HG03066 (cell line): ENCODE results near the gene HEG1.

Experiments used
- ATAC-seq: cut with Tn5 transposase; IDR thresholded peaks from one replicate; pipeline ENCODE4 v1.9.1; 2021; ENCODE audit warnings: low read depth; ENCODE audit not compliant: unreplicated experiment

Gene HEG1

DNA sequence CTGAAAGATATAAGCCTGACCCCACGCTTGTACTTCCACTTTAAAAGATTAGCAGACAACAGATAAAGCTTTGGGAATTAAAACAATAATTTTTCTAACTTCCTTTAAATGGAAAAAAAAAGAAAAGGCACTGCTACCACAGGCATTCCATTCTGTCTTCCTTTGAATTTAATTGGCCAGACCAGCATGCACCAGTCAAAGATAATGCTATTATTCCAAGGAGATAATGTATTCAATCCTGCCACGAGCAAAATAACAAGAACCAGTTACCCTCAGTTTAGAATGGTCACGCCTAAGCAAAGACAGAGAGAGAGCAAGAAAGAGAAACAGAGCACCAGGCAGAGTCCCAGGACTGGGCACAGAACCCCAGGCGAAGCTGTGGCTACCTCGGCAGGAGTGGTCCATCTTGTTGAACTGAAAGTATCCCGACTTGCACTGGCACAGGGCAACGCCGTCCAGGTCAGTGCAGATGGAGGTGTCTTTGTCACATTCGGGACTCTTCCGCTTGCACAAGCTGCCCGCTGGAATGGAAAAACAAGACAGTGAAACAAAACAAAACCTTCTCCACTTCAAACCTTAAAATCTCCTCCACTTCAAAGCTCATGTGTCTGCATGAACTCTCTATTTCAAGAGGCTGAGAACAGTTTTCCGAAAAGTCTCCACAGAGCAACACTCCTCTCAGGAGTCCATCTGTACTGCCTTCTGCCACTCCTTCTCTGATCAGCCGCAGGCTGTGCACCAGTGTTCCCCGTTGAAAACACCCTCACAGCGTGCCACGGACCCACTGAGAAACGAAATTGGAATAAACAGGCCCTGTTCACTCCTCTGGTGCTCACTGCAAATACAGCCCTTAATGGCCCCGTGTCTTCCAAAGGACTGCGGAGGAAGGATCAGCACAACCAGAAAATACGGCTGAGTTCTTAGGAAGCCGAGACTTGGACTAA is 58.2 kb downstream of the HEG1 start:
- no peak for ATAC-seq

DNA sequence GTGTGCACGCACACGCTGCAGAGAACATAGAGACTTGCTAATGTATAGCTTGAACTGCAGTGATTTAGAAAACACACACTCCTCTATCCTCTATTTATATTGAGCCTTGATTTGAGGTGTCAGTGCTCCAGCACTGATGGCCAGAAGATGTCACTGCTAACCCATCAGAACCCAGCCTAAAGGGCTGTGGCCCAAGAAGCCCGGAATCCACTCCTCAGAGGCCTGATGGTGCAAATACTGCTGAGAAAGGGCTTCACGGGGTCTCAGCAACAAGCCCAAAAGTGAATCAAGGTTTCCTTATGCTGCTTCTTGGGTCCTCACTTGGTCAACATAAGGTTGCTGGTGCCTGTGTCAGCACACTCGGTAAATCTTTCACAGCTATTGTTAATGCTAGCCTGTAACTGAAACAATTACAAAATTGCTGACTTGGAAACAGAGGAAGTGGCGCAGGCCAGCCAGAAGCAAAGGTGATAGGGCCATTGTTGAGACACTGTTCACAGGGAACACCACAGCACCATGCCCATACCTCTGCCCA is 60.3 kb downstream of the HEG1 start:
- ATAC-seq = no peak

DNA sequence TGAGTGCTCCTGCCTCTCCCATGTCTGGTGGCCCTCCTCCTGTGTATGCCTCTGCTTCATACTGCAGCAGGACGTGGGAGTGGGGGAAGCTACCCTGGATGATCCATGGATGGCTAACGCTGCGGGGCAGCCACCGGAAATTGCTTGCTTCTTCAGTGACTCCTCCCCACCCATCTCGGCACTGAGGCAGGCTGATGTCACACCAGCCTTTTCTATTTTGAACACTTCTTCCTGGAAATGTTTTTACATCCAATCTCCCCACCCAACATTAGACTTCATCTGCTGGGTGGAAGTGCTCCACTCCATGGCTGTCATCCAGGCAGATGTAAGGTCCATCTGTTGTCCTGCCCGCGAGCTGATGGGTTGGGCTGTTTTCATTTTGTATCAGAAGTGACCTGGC is 62.3 kb downstream of the HEG1 start:
- ATAC-seq = no peak

DNA sequence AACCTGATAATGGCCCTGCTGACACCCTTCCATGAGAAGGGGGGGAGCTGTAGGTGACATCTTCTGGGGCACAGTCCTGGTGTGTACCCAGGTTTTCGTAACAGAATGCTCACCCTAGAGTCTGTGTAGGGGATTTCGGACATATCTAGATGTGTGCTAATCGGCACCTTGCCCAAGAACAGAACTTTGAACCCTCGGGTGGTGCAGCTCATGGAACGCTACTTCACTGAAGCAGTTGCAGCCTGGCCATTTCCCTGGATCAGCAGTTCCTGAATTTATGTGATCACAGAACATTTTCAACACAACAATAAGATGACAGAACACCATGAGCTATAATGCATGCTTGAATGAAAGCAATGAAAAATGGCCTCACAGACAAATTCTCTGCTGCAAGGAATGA is 63.8 kb downstream of the HEG1 start:
- ATAC-seq = no peak

DNA sequence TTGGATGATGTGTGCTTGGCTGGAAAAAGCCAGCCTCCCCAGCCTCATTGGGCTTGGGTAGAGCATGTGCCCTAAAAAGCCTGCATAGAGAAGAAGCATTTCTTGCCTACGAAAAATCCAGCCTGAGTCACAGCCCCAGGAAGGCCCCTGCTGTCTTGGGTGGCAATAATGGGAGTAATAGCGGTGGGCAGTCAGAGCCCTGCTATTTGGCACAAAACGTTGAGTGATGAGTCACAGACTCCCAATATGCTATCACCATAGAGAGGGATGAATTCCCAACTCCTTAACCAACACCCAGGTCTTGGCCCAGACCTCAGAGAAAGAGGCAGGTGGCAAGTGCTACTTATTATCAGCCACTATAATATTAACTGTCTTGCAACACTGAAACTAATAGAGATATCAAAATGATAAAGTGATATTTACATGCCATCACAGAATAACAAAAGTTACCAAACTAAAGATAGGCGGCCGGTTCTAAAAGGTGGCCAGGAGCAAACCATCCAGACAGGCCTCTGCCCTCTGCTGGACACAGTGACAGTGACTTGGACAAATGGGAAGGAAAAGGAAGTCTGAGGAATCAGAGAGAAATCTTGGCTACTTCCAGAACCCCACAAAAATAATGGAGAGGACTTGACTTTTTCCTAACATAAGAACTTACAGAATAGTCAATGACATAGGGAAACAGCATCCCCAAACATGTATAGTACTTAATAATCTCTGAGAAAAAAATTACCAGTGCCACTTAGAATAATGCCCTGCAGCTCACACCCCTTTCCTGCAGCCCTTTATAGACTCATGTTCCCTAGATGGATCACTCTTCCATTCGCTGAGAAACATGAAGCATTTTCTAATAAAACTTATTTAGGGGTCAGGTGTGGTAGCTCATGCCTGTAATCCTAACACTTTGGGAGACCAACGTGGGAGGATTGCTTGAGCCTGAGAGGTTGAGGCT is 69.3 kb downstream of the HEG1 start:
- ATAC-seq = no peak

DNA sequence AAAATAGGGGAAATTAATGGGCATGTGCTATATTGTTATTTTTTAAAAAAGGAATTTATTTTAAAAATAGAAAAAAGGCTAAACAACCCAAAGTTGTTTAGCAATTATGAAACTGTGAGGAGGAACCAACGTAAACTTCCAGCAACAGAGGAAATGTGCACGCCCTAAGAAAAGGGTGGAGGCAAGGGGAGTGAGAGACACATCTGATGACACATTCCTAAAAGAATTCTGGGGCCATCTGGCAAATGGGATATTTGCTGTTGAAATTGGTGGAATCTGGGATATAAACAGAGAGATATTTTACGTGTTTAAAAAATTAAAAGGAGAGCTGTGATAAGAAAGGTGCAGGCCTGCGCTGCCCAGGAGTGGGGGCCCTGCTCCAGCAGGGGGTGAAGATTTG is 70.4 kb downstream of the HEG1 start:
- ATAC-seq = no peak

DNA sequence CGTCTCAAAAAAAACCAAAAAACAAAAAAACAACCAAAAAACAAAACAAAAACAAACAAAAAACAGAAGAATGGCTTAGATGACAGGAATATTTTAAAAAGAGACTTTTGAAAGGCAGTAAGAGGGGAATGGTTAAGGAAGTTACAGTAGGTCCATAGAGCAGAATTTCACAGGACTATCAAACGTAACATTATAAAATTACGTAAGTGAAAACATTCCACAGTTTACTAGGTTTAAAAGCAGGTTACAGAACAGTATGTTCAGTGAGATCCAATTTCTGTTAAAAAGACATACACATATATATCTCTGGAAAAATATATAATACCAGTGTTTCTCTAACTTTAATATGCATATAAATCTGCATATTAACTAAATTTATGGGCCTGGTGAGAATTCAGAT is 71.0 kb downstream of the HEG1 start:
- ATAC-seq = no peak

DNA sequence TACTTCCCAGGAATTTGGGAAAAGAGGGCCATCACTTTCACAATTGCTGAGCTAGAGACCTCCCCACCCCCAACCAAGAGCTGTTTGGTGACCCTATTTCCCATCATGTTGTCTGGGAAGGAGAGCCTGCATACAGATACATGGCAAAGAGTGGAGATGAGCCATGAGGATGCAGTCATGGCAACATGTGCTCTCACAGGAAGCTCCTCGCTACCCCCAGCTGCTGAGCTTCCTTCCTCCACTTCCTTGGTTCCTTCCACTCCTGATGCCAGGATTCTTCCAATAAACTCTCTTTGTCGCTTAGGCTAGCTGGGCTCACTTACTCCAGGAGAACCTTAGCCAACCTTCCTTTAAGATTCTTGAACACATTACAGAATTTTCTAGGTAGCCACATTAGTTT is 72.9 kb downstream of the HEG1 start:
- no peak for ATAC-seq

DNA sequence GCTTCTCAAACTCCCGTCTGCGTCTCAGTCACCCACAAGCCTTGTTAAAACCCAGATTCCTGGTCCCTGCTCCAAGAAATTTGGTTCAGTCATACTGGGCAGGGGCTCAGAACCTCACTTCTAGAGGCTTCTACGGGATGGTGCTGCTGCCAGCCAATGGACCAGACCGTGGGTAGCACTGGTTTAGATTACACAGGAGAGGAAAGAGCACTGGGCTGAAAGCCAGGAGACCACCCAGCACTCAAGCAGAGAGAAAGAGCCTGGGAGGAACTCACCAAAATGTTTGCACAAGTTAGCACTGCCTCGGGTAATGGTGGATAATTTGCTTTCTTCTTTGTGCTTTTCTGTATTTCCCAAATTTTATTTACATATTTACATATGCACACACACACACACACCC is 74.3 kb downstream of the HEG1 start:
- no peak for ATAC-seq

DNA sequence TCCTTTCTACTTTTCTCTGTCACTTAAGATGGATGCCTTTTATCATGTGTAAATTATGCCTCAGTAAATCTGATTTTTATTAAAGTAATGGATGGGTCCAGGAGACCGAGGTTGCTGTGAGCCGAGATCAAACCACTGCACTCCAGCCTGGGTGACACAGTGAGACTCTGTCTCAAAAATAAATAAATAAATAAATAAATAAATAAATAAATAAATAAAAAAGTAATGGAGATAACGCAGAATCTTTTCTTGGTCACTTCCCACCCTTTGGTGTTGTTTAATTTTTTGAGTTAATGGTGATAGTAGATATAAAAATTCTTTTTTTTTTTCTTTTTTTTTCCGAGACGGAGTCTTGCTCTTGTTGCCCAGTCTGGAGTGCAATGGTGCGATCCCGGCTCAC is 77.2 kb downstream of the HEG1 start:
- ATAC-seq = no peak

DNA sequence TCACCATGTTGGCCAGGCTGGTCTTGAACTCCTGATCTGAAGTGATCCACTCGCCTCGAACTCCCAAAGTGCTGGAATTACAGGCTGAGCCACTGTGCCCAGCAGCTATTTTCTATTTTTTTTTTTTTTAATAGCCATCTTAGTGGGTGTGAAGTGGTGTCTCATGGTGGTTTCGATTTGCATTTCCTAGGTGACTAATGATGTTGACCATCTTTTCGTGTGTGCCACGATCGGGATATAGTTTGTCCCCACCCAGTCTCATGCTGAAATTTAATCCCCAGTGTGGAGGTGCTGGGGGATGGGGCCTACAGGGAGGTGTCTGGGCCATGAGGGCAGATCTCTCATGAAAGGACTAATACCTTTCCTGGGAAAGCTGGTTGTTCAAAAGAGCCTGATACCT is 79.4 kb downstream of the HEG1 start:
- ATAC-seq = no peak

DNA sequence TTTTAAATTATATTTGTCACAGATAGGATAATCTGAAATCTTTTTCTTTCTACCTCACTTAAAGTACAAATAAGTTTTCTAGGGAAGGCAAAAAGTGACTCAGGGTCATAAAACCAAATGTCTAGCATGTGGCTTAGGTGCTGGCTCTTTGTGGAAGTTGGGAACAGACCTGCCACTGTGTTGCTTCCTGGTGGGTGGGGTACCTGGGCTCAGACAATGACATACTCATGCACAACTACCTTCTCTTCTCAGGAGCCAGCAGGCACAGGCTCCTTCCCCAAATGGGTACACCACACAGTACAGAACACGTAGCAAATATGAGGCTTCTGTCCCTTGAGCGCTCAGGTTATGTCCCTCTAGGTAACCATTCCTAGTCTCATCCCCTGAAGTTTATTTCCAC is 81.1 kb downstream of the HEG1 start:
- no peak for ATAC-seq

DNA sequence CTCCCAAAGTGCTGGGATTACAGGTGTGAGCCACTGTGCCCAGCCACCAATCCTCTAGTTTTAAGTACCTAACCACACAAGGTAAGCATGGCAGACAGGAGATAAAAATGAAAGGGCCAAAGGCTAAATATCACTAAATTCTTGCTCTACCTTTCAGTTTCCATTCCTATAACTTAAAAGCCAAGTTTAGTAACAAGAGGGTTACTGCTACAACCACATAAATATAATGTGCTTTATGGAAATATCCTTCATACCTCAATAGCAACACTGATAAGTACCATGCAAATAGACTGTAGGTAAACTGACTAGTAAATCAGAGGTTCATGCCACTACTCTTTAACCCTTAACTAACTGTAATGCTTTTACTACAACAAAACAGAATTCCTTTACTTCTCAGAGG is 82.5 kb downstream of the HEG1 start:
- ATAC-seq = no peak

DNA sequence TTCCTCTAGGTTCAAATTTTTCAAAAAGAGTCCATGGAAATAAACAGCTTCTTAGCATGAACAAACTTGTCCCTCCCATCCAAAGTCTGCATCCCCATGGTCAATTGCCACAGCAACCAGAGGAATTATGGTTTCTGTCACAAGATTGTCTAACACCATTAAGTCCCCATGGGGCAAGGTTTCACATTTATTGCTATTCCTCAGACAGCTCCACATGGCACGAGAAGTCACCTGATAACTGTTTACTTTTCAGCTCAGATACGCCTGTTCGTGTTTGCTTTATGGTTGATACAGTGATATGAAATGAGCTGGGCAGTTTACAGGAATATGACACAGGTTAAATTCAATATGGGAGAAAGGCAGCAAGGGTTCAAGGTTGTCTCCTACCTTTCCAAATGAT is 83.3 kb downstream of the HEG1 start:
- ATAC-seq = no peak

DNA sequence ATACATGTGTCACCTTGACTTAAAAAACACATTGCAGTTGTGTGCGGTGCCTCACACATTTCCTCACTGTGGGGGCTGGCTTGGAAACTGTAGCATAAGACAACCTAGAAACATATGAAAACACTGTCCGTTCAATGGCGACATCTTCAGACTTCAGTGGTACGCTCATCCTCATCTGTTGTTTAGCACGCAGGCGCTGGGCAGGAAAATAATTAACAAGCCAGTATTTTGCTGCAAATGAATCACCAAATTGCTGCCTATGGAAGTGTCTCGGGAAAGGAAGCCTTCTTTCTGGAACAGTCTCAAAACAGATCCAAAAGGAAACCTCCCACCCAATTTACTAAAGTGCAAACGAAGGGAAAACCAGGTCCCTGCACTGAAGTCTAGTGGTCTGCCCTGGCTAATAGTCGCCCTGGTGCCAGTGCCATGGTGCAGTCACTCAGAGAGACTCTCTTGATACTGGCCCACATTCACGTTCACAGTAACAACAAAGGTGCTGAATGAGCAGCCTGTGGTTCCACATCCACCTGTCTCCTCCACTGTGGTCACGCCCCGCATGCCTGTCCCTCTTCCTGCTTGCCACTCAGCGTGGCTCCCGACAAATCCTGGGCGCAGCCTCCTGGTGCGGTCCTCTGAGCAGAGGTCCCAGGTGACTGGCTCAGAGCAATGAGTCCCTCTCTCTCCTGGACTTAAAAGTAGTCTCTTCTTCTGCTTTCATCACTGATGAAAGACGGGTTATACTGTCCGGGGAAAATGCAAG is 85.7 kb downstream of the HEG1 start:
- ATAC-seq = no peak

DNA sequence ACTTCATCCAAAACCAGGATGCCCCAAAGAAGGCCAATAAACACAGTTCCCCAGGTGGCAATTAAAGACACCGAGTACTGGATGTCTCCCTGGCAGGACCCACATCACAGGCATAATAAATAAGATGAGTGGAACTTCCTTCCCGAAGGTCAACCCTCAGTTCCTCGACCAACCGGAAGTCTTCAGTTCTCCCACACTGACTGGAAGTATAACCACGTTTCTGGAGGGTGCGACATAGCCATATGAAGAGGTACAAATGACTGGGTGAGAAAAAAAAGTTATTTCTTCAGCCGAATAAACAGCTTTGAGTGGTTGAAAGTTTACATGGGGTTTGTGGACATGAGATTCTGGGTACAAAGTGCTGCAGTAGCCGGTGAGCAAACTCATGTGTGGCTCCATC is 86.6 kb downstream of the HEG1 start:
- no peak for ATAC-seq

DNA sequence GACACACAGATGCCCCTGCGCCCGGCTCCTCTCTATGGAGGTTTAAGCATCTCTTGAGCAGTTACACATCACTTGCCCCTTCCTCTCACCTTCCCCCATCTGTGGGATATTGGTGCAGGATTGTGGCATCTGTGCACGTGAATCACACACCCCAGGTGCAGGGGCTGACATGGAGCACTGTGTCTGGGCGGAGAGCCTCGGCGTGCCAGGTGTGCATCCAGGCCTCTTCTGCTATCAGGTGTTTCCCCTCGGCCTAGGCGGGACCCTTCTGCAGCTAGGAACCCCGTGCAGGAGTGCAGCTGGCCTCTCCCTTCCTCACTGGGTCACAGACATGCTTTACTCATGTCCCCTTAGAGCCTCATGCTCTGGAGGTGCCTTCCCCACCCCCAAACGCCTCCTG is 87.8 kb downstream of the HEG1 start:
- no peak for ATAC-seq

DNA sequence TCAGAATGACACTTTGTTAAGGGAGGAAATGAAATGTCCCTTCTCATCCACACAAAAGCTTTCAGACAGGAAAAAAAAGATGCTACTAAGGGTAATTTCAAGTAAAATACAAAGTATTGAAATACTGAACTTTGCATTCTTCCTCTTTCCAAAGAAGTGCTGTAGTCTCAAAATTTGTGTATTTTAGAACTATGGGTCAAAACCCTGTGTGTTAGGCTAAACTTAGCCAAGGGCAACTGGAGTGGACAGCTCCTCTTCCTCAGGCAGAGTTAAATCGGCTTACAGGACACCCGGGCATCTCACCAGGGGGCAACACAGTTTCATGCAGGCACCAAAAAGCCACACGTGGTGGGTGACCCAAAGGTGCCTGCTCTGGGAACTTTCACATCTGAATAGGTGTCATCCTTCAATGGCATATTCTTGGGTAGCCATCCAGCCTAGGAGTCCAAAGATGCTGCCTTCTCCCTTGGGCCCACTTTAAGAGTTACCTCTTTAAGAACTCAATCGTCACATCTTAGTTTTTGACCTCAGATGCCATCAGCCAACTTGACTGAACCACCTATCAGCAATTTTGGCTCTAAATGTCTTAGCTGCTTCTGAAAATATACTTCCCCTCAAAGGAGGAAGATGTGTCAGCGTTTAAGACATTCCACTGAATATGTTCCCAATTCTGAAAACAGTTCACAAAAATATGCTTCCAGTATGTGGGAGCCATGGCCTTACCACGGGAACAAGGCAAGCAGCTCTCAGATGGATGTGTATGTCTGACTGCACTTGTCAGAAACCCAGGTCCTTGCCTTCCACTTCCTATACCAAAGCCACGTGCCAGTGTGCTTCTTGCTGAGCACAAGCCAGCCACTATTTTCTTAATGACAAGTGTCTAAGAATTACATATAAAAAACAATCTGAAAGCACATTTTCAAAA is 89.0 kb downstream of the HEG1 start:
- no peak for ATAC-seq

DNA sequence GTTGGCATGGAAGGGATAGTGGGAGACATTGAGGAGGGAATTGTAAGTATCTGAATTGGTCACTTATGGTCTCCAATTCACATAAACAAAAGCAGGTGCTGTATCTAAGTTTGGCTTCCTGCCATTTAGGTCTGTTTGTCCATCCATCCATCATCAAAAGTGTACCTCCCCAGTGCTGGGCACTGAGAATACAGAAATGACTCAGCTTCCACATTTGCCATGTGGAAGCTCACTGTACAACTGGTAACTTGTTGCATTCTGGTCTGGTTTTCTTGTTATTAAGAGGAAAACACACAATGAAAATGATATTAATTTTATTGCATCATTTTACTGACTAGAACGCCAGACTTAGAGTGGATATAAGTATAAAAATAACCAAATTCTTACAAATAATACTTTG is 90.4 kb downstream of the HEG1 start:
- no peak for ATAC-seq

DNA sequence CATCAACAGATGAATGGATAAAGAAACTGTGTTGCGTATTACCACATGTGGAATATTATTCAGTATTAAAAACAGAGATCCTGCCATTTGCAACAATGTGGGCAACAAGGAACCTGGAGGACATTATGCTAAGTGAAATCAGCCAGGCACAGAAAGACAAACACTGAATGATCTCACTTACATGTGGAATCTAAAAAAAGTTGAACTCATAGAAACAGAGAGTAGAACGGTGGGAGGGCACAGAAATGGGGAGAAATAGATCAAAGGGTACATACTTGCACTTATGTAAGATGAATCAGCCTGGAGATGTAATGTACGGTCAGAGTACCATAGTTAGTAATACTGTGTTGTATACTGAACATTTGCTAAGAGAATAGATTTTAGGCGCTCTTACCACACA is 91.4 kb downstream of the HEG1 start:
- no peak for ATAC-seq
